Muscle of back (tissue), 11 donors: ENCODE measurements around the gene JPH3. TPM values are rescaled to one million over a fixed set of nuclear protein-coding genes. Genes with fewer than 3 reads are reported as not detected.
A peak's percentile ranks its signal among the peaks of the same experiment; 100 is the strongest.

Experiments
- DNase-seq, 3 donors: peaks; one replicate each; pipeline versions ENCODE4 v3.0.0 to v3.0.0-alpha.2; 2013
- polyA plus RNA-seq, 10 donors: library from polyadenylated mRNA; unstranded; fragments of 120-200 nt; gene quantifications; one replicate each; pipeline ENCODE4 v1.2.1, GENCODE V29; 2013; ENCODE audit not compliant: insufficient read length in 10 of 10

The JPH3 gene
- polyA plus RNA-seq, 10 donors: 0.23 to 1.2 (median 0.38) TPM

GRCh38 chr16:87740441-87740840 is 138.1 kb downstream of the JPH3 start:
- peak in 1 of 3 donors; percentile 42 for DNase-seq

GRCh38 chr16:87740909-87741424 is 138.7 kb downstream of the JPH3 start:
- no peak for DNase-seq

DNA sequence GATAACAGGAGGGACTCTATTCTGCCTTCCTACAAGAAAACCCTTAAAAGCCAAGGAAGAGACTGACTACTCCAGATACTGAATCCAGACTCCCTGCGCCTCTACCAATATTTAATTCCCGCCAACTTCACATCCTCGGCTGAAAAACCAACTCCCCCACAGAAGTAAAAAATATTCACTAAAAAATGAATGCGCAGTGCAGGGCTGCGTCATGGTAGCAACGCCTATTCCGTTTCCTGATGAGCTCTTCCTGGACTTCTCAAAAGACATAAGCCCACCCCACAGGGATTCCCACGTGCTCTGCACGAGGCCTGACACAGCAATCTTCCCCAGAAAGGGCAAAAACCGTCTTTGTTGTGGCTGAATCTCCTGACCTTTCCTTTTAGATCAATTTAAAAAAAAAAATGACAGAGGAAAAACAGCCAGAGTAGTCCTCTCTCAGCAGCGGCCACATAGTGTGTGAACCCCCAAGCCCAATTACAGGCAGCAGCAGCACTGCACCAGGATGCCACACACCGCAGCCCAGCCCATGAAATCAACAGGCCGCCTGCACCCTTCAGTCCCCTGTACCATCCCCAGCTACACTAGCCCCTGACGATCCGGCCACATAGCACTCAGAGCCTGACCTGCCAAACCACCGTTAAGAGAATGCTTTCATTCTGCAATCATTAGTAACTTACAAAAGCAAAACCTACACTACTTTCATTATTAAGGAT is 139.6 kb downstream of the JPH3 start:
- DNase-seq: no peak

- DNase-seq: no peak
These were observed 140.6 kb downstream of the JPH3 start for GRCh38 chr16:87742781-87743490.

- no peak for DNase-seq
These were observed 142.6 kb downstream of the JPH3 start for GRCh38 chr16:87744750-87745514.

GRCh38 chr16:87746178-87746577 is 143.9 kb downstream of the JPH3 start:
- DNase-seq: no peak

Other genes with a start within 250 kb of the JPH3 start
- 10 to 100 TPM; 20.7 to 25.7 (median 24.0) TPM for gene FBXO31, start 218.7 kb upstream of the JPH3 start, polyA plus RNA-seq
- 10 to 100 TPM; 47.3 to 64.6 (median 52.6) TPM for gene MAP1LC3B, start 210.2 kb upstream of the JPH3 start, polyA plus RNA-seq
- gene ZCCHC14, start 109.5 kb upstream of the JPH3 start, polyA plus RNA-seq: 10 to 100 TPM; 16.0 to 22.1 (median 18.1) TPM
- gene KLHDC4, start 163.5 kb downstream of the JPH3 start, polyA plus RNA-seq: 10 to 100 TPM; 18.3 to 29.1 (median 23.6) TPM